Activated CD4-positive, alpha-beta T cell treated with anti-CD3 and anti-CD28 coated beads for 1 hour (primary cell): Measurements from ENCODE around the gene CSPG4.
"Not testable (repeated sequence)": the region's sequence is repeated elsewhere in the genome, so short reads cannot be mapped to it uniquely, and the experiment has no call there.

Source experiments
- DNase-seq: peaks from one replicate; pipeline ENCODE4 v3.0.0-alpha.2; 2020

Gene CSPG4

DNA sequence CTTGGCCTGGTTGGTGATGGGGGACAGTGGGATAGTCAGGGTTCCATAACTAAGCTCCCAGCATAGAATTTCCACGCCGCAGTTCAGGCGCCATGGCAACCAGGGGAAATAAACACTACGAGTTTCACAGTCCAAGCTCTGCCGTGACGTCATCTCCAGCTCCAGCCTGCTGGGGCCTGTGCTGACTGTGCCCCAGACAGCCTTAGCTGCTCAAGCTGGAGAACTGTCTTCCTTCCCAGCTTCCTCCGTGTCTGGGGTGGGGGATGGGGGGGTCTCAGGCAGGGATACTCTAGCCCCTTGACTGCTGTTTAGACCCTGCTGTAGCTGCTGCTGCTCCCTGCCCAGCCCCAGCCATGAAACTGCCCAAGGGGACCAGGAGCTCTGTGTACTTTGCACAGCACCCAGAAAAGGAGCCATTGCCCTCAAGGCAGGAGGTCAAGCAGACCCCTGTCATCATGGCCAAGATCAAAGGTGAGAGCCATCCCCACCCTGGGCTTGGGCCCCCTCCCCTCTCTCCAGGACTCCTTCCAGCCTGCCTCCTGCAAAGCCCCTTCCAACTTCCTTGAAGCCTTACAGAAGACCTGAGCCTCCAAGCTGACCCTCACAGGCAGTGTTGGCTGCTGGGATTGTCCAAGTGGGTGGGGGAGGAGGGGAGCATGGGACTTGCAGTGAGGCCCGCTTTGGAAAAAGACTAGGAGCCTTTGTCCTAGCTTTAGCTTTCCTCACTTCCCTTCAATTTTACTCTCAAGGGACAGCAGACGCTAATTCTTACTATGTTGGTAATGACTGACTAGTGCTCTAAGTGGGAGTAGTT, 11.4 kb upstream of the CSPG4 start:
- DNase-seq = no peak

DNA sequence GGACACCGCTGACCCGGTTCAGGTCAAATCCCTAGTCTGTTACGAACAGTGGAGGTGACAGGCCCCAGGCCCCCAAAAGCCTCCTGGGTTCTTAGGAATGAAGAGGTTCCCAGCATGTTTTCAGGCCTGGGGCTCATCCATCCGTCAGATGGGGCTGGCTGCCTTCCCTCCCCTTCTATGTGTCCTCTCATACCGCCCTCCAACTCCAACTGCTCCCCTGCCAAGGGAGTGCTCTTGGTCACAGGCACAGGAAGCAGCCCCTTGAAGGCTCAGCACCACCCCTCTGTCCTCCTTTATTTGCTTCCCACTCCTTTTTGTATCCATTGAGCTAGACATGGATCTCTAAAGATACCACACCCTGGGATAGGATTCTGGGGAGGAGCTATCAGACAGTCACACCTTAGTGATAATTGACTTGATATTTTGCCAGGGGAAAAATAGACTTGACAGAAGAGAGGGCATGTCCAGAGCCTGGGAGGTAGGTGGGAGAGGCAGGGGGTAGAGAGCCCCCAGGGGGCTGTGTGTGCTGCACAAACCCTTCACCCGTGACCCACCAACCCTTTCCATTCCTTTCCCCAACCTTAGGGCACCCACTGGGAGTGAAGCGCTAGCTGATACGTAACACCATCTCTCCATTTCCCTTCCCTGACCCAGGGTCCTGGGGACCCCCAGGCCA, 10.7 kb upstream of the CSPG4 start:
- no peak for DNase-seq

DNA sequence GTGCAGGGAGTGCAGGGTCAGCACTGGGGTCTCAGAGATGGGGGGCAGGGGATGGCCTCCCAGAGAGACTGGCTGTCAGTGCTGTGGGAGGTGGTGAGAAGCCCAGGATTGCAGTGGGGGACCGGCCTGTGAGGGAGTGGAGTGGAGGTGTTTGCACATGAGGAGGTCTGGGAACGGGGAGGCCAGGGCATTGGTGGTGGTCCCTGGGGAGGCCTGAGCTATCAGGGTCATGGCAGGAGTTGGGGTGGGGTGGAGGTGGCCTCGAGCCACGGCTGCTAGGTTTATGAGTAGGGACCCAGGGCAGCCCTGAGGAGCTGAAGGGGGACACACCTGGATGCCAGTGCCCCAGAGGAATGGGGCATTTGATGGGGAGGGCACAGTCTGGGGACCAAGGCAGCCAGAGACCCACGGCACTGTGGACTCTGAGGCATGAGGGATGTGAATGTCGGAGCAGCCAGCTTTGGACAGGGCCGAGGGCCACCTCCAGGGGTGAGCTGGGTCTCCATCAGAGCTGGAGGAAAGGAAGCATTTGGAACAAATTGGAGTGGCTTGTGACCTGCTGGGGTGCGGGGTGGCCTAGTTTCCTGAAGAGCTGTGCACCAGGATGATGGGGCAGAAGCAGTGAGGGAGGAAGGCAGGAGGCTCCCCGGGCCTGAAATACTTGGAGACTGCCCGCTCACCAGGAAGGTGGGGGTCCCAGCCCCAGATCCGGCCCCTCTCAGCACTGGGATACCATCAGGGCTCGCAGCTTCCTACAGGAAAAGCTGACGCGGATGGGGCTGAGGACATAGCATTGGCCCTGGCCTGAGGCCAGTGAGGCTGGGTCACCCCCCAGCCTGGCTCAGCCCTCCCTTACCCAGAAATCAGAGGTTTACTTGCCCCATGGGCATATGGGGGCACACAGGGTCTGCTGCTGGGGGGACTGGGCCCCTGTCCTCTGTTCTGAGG, 9.5 kb upstream of the CSPG4 start:
- no peak for DNase-seq

- DNase-seq = no peak
These were observed 8.9 kb upstream of the CSPG4 start for GRCh38 chr15:75721480-75721922.

GRCh38 chr15:75720787-75721479, 8.3 kb upstream of the CSPG4 start:
- DNase-seq = no peak

GRCh38 chr15:75720297-75720696, 7.6 kb upstream of the CSPG4 start:
- DNase-seq = no peak

GRCh38 chr15:75718328-75718727, 5.7 kb upstream of the CSPG4 start:
- DNase-seq = no peak

GRCh38 chr15:75717001-75717400, 4.4 kb upstream of the CSPG4 start:
- not testable (repeated sequence) for DNase-seq

DNA sequence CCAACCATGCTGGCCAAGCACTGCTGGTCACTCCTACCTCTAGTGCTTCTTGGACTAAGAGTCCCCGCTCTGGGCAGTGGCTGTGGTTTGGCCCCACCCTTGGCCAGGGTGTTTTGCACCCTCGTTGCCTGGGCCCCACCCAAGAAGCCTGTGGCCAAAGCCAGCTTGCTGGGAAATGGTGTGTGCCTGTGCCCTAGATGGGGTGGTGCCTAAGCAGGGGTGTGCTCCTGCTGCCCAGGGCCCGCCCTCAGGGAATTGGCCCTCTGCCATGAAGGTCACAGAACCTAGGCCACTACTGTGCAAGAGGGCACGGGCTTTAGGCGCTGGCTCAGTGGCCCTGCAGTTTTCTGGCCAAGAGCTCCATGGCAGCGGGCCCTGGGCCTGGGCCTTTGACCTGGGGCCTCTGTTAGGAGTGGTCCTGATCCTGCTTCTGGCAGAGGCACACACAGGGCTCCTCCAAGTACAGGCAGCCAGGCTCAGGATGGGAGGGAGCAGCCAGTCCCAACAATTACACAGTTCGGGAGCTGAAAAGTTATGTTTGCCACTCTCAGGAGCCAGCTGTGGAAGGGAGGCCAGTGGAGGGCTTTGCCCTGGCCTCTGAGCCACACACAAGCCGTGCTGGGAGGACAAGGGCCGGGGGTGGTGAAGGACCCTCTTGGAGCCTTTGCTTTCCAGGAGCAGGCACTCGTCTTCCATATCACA, 3.8 kb upstream of the CSPG4 start:
- not testable (repeated sequence) for DNase-seq

GRCh38 chr15:75715312-75715832, 2.7 kb upstream of the CSPG4 start:
- DNase-seq = not testable (repeated sequence)

DNA sequence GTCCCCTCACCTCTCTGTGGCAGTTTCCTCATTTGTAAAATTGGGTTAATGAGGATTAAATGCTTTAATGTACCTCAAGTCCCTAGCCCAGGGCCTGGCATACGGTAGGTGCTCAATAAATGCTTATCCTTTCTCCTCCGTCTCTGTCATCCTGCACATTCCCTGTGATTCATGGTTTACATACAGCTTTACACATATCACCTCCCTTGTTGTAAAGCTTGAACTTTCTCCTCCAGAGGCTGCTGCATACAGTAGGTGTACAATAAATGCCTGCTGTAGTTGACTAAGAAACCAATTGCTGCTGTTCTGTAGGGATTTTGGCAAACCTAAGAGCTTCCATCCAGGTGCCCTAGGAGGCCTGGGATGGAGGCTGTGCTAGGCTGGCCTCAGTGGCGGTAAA, 1.5 kb upstream of the CSPG4 start:
- no peak for DNase-seq

GRCh38 chr15:75713338-75713895, 769 bp upstream of the CSPG4 start:
- DNase-seq = no peak

GRCh38 chr15:75711495-75711894, 1.2 kb downstream of the CSPG4 start:
- not testable (repeated sequence) for DNase-seq

DNA sequence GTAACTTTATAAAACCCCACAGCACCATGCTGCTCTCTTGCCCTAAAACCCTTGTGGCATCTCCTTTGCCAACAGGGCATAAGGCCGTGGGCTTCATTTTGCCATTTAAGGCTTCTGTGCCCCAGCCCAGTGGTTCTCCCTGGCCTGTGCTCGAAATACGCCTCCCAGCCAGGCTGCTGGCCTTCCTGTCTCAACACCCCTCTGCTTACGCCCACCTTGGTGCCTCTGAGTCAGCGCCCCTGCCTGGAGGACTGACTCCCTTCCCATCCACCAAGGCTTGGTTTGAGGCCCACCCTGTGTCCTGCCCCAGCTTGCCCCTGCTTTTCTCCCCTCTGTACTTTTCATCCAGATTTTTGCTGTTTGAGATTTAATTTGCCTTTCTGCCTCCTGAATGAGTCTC, 1.8 kb downstream of the CSPG4 start:
- not testable (repeated sequence) for DNase-seq

GRCh38 chr15:75709458-75709857, 3.2 kb downstream of the CSPG4 start:
- not testable (repeated sequence) for DNase-seq

DNA sequence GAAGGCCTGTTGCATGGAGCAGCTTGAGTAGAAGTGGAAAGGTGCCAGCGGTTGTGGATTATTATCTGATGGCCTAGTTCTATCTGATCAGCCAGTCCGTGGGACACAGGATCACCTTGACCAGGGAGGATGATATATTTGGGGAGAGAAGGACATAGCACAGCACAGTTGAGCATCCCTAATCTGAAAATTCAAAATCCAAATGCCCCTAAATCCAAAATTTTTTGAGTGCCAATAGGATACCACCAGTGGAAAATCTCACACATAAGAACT, 6.0 kb downstream of the CSPG4 start:
- DNase-seq = no peak

DNA sequence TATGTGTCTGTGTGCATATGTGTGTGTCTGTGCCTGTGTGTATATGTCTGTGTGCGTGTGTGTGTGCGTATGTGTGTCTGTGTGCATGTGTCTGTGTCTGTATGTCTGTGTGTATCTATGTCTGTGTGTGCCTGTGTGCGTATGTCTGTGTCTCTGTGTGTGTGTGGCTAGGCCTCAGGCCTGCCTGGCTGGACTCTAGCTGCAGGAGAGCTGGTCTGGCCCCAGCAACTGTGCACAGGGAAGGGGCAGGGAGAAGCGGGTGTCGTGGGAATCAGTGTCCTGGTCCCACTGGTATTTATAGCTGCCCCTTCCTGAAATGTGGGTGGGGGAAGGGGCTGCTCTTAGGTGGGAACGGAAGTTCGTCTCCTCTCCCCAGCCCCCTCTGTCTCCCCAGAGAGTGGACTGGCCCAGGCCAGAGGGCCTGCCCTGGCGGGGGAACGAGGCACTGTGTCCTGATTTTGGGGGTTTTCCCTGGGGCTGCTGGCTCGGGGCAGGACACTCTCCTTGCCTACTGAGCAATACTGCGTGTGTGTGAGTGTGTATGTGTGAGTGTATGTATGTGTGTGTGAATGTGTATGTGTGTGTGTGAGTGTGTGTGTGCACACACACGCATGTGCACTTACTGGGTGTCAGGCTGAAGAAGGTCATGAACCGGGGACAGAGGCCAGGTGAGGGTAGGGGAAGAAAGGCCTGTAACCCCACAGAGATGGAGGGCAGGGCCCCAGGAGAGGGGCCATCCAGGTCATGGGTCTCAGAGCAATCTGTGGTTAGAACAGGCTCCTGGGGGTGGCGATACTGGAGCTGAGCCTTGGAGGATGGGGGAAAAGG, 6.6 kb downstream of the CSPG4 start:
- DNase-seq = no peak

GRCh38 chr15:75705375-75705774, 7.3 kb downstream of the CSPG4 start:
- not testable (repeated sequence) for DNase-seq

DNA sequence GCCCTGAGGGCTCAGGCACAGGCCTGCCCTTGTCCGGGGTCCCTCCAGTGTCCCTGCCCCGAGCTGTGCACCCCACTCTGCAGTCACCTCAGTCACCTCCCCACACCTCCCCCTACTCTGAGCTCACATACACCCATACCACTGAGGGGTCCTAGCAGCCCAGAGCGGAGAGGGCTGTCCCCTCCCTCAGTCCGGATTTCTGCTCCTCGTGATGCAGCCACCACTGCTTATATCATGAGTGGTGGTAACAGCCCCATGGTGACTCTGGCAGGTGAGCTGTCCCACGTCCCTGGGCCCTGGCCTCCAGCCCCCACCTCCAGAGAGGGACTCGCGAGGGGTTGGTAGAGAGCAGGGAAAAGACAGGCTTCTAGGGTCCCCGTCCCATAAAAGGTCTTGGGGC, 8.0 kb downstream of the CSPG4 start:
- no peak for DNase-seq

DNA sequence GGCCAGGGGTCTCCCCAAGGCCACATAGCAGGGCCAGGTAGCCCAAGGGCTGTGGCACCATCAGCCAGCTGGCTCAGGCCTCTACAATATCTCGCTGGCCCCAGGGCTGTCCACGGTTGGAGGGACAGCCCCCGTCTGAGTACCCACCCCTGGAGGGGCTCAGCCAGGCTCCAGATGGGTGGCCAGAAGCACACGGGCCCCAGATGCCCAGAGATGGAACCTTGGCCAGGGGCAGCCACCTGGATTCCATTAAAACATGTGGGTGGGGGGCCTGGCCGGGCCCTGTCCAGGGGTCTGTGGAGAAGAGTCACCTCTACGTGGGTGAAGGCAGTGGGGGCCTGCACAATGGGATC, 8.4 kb downstream of the CSPG4 start:
- no peak for DNase-seq
